NCI-H2227 (cell line): ENCODE data around the gene SFPQ.
"Not testable (repeated sequence)": the region's sequence is repeated elsewhere in the genome, so short reads cannot be mapped to it uniquely, and the experiment has no call there.

Source experiments
- DNase-seq: peaks from one replicate; lab custom pipeline; 2025; ENCODE audit not compliant: unreplicated experiment; lab: John Stamatoyannopoulos, UW

The SFPQ gene

GRCh38 chr1:35143737-35144508 is 49.0 kb downstream of the SFPQ start:
- DNase-seq = no peak

GRCh38 chr1:35142728-35143127 is 50.2 kb downstream of the SFPQ start:
- DNase-seq = not testable (repeated sequence)

- not testable (repeated sequence) for DNase-seq
These were observed 50.7 kb downstream of the SFPQ start for GRCh38 chr1:35142294-35142693.

GRCh38 chr1:35137590-35137989 is 55.4 kb downstream of the SFPQ start:
- DNase-seq = not testable (repeated sequence)

GRCh38 chr1:35136780-35137179 is 56.2 kb downstream of the SFPQ start:
- DNase-seq = no peak
